BLaER1 (cell line): ENCODE measurements around the gene SLC9A6.
"Not testable (repeated sequence)": the region's sequence is repeated elsewhere in the genome, so short reads cannot be mapped to it uniquely, and the experiment has no call there.

ENCODE experiments used
- H3K27ac ChIP-seq: shearing (Covaris generic); formaldehyde crosslinking; 2 replicates; pipeline ENCODE4 v1.8.1; 2022
- H3K27me3 ChIP-seq: shearing (Covaris generic); formaldehyde crosslinking; 2 replicates; pipeline ENCODE4 v1.8.1; 2022
- H3K36me3 ChIP-seq: shearing (Covaris generic); formaldehyde crosslinking; 2 replicates; pipeline ENCODE4 v1.8.1; 2022
- H3K4me1 ChIP-seq: shearing (Covaris generic); formaldehyde crosslinking; 2 replicates; pipeline ENCODE4 v1.8.1; 2022
- H3K4me2 ChIP-seq: shearing (Covaris generic); formaldehyde crosslinking; 2 replicates; pipeline ENCODE4 v1.8.1; 2022
- H3K4me3 ChIP-seq: shearing (Covaris generic); formaldehyde crosslinking; 2 replicates; pipeline ENCODE4 v1.8.1; 2022
- H3K9ac ChIP-seq: shearing (Covaris generic); formaldehyde crosslinking; 2 replicates; pipeline ENCODE4 v1.8.1; 2022
- H3K9me3 ChIP-seq: shearing (Covaris generic); formaldehyde crosslinking; 2 replicates; pipeline ENCODE4 v1.8.1; 2022
- H4K20me1 ChIP-seq: shearing (Covaris generic); formaldehyde crosslinking; 2 replicates; pipeline ENCODE4 v1.8.1; 2022
- Cebpa-rat ChIP-seq: shearing (Covaris generic); IDR thresholded peaks from 2 replicates; pipeline ENCODE4 v1.8.1; 2022

SLC9A6 gene

GRCh38 chrX:136041254-136041812 lies 56.1 kb downstream of the SLC9A6 start:
- no peaks in the 10 kb centered on the region for H3K9me3 ChIP-seq
- H3K36me3 ChIP-seq = peaks cover 12% of the 10 kb centered on the region; the same call in 1 of the 2 replicates
- H3K4me2 ChIP-seq = no peak overlapping the region
- no peak overlapping the region for H3K27ac ChIP-seq
- no peak for TF ChIP-seq Cebpa-rat
- 0 out of 2 replicates have a peak, but pooled peaks cover 9% of the 10 kb centered on the region for H4K20me1 ChIP-seq
- H3K4me3 ChIP-seq = no peak overlapping the region
- H3K9ac ChIP-seq = no peak overlapping the region
- H3K27me3 ChIP-seq = peaks cover 91% of the 10 kb centered on the region
- no peaks in the 10 kb centered on the region for H3K4me1 ChIP-seq

GRCh38 chrX:136045008-136045407 lies 59.8 kb downstream of the SLC9A6 start:
- H3K27me3 ChIP-seq = peaks cover 92% of the 10 kb centered on the region
- no peaks in the 10 kb centered on the region for H3K4me1 ChIP-seq
- H3K36me3 ChIP-seq = peaks cover 12% of the 10 kb centered on the region; the same call in 1 of the 2 replicates
- H3K4me2 ChIP-seq = no peak overlapping the region
- H3K27ac ChIP-seq = no peak overlapping the region
- no peaks in the 10 kb centered on the region for H3K9me3 ChIP-seq
- H4K20me1 ChIP-seq = peaks cover 9% of the 10 kb centered on the region; the same call in 1 of the 2 replicates
- H3K4me3 ChIP-seq = no peak overlapping the region
- TF ChIP-seq Cebpa-rat = no peak
- H3K9ac ChIP-seq = no peak overlapping the region

- peaks cover 14% of the 10 kb centered on the region; the same call in 1 of the 2 replicates for H4K20me1 ChIP-seq
- TF ChIP-seq Cebpa-rat = no peak
- H3K4me3 ChIP-seq = no peak overlapping the region
- no peak overlapping the region for H3K27ac ChIP-seq
- peaks cover 92% of the 10 kb centered on the region for H3K27me3 ChIP-seq
- H3K9me3 ChIP-seq = no peaks in the 10 kb centered on the region
- H3K36me3 ChIP-seq = peaks cover 9% of the 10 kb centered on the region; the same call in 1 of the 2 replicates
- no peak overlapping the region for H3K9ac ChIP-seq
- H3K4me2 ChIP-seq = no peak overlapping the region
- no peaks in the 10 kb centered on the region for H3K4me1 ChIP-seq
Measured at GRCh38 chrX:136046295-136047015, 61.2 kb downstream of the SLC9A6 start.

GRCh38 chrX:136047016-136047642 lies 61.9 kb downstream of the SLC9A6 start:
- Histone ChIP-seq H3K4me3 (no peak overlapping the region), H3K36me3 (peaks cover 8% of the 10 kb centered on the region; the same call in 1 of the 2 replicates), H4K20me1 (peaks cover 14% of the 10 kb centered on the region; the same call in 1 of the 2 replicates), H3K9ac (no peak overlapping the region), H3K27me3 (peaks cover 92% of the 10 kb centered on the region), H3K4me1 (no peaks in the 10 kb centered on the region), H3K9me3 (no peaks in the 10 kb centered on the region), H3K4me2 (no peak overlapping the region), H3K27ac (no peak overlapping the region)
- no peak for TF ChIP-seq Cebpa-rat

GRCh38 chrX:136047969-136048368 lies 62.7 kb downstream of the SLC9A6 start:
- Histone ChIP-seq H3K4me2 (no peak overlapping the region), H4K20me1 (peaks cover 14% of the 10 kb centered on the region; the same call in 1 of the 2 replicates), H3K4me1 (no peaks in the 10 kb centered on the region), H3K9ac (no peak overlapping the region), H3K27ac (no peak overlapping the region), H3K4me3 (no peak overlapping the region), H3K27me3 (peaks cover 94% of the 10 kb centered on the region), H3K36me3 (peaks cover 8% of the 10 kb centered on the region; the same call in 1 of the 2 replicates), H3K9me3 (no peaks in the 10 kb centered on the region)
- TF ChIP-seq Cebpa-rat = no peak

- Histone ChIP-seq H3K4me3 (no peak overlapping the region), H3K4me1 (no peaks in the 10 kb centered on the region), H3K9ac (no peak overlapping the region), H4K20me1 (peaks cover 14% of the 10 kb centered on the region; the same call in 1 of the 2 replicates), H3K4me2 (no peak overlapping the region), H3K27ac (no peak overlapping the region), H3K9me3 (no peaks in the 10 kb centered on the region), H3K36me3 (peaks cover 8% of the 10 kb centered on the region; the same call in 1 of the 2 replicates), H3K27me3 (peaks cover 95% of the 10 kb centered on the region)
- no peak for TF ChIP-seq Cebpa-rat
Measured at GRCh38 chrX:136048446-136048845, 63.2 kb downstream of the SLC9A6 start.

- H4K20me1 ChIP-seq = peaks cover 14% of the 10 kb centered on the region; the same call in 1 of the 2 replicates
- no peak overlapping the region for H3K9ac ChIP-seq
- H3K4me1 ChIP-seq = no peaks in the 10 kb centered on the region
- no peak for TF ChIP-seq Cebpa-rat
- H3K27ac ChIP-seq = no peak overlapping the region
- peaks cover 91% of the 10 kb centered on the region for H3K27me3 ChIP-seq
- H3K9me3 ChIP-seq = no peaks in the 10 kb centered on the region
- no peak overlapping the region for H3K4me2 ChIP-seq
- H3K4me3 ChIP-seq = no peak overlapping the region
- H3K36me3 ChIP-seq = no peaks in the 10 kb centered on the region
Measured at GRCh38 chrX:136049608-136050007, 64.4 kb downstream of the SLC9A6 start.

- not testable (repeated sequence) for H3K9ac ChIP-seq, H3K9me3 ChIP-seq, H3K4me3 ChIP-seq, H3K36me3 ChIP-seq, H3K27ac ChIP-seq, H3K4me2 ChIP-seq, H3K4me1 ChIP-seq
- H3K27me3 ChIP-seq = peaks cover 91% of the 10 kb centered on the region
- H4K20me1 ChIP-seq = peaks cover 14% of the 10 kb centered on the region; the same call in 1 of the 2 replicates
Measured at GRCh38 chrX:136050875-136051274, 65.6 kb downstream of the SLC9A6 start.

- TF ChIP-seq Cebpa-rat = no peak
- no peaks in the 10 kb centered on the region for H3K36me3 ChIP-seq
- H3K27me3 ChIP-seq = peaks cover 92% of the 10 kb centered on the region
- H3K4me3 ChIP-seq = no peak overlapping the region
- no peaks in the 10 kb centered on the region for H3K9me3 ChIP-seq
- H3K27ac ChIP-seq = no peak overlapping the region
- H3K4me2 ChIP-seq = no peak overlapping the region
- no peak overlapping the region for H3K9ac ChIP-seq
- peaks cover 17% of the 10 kb centered on the region for H3K4me1 ChIP-seq
- peaks cover 14% of the 10 kb centered on the region; the same call in 1 of the 2 replicates for H4K20me1 ChIP-seq
Measured at GRCh38 chrX:136051611-136052010, 66.4 kb downstream of the SLC9A6 start.
